HL-60 (cell line): ENCODE measurements around the gene PSME3.

Experiments
- DNase-seq, 2 experiments: peaks; one replicate each; pipeline ENCODE4 v3.0.0-alpha.2; 2010 to 2020; ENCODE audit warnings: low read depth in 1 of 2, low spot score in 1 of 2
- H3K27ac ChIP-seq: fragments of 250-450 bp; sonication (Bioruptor Pico); replicated peaks from 2 replicates; pipeline ENCODE4 v1.5.1; 2020; ENCODE audit warnings: mild to moderate bottlenecking, moderate library complexity
- H3K27me3 ChIP-seq: fragments of 250-450 bp; sonication (Bioruptor Pico); 2 replicates; pipeline ENCODE4 v1.5.1; 2021; ENCODE audit warnings: mild to moderate bottlenecking, moderate library complexity; ENCODE audit not compliant: insufficient read depth, poor library complexity, severe bottlenecking
- H3K4me3 ChIP-seq: replicated peaks from 2 replicates; pipeline ENCODE4 v1.5.1; 2011; ENCODE audit warnings: mild to moderate bottlenecking, control low read depth, low read length; ENCODE audit not compliant: insufficient read depth
- CTCF ChIP-seq: IDR thresholded peaks from one replicate; pipeline ENCODE4 v1.5.1; 2011; ENCODE audit warnings: low read length, control low read depth, inconsistent platforms; ENCODE audit not compliant: insufficient read depth
- GABPA ChIP-seq: IDR thresholded peaks from 2 replicates; pipeline ENCODE4 v1.6.1; 2012; ENCODE audit warnings: low read depth
- POLR2AphosphoS5 ChIP-seq: IDR thresholded peaks from 2 replicates; pipeline ENCODE4 v1.6.1; 2012; ENCODE audit warnings: low read depth
- REST ChIP-seq: IDR thresholded peaks from 2 replicates; pipeline ENCODE4 v1.6.1; 2012; ENCODE audit warnings: low read depth; ENCODE audit not compliant: insufficient replicate concordance
- SPI1 ChIP-seq: IDR thresholded peaks from 2 replicates; pipeline ENCODE4 v1.6.1; 2012; ENCODE audit warnings: low read depth, mild to moderate bottlenecking, borderline replicate concordance

Gene PSME3

DNA sequence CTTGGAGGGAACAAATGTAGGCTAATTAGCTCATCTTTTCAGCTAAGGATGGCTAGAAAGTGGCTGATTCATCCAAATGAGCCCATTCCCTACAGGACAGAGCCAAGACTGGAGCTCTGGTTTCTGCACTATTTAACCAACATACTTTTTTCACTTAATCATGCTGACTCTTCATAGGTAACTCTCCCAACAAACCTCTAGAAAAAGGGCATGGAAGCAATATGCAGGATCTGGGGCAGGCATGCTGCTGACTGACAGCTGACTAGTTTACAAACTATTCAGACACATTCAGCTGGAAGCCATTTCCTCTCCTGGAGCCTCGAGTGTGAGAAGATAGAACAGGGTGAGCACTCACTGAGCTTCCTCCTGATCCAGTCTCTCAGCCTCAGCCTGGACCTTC lies 15.3 kb upstream of the PSME3 start:
- H3K27me3 ChIP-seq, result no peaks in the 10 kb centered on the region
- H3K4me3 ChIP-seq, result no peak overlapping the region
- no peak overlapping the region for H3K27ac ChIP-seq
- no peak for TF ChIP-seq POLR2AphosphoS5
- TF ChIP-seq REST, result no peak
- no peak for TF ChIP-seq GABPA
- TF ChIP-seq CTCF, result no peak
- TF ChIP-seq SPI1, result no peak
- no peak for DNase-seq

DNA sequence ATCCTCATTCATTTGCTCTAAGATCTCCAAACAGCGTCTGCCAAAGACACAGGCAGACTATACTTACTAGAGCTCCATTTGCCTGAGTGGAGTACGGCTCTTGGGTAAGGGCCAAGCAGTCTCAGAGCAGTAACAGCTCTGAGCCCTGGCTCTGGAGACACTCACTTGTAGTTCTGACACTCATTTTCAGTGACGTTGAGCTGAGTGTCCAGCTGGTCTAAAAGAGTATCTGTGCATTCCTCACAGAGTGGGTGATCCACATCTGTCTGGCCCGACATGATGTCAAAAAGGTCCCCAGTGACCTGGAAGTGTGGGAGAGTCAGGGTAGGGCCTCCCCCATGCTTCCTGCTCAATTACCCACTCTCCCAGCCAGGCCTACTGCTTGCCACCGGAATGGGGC lies 14.8 kb upstream of the PSME3 start:
- no peak for TF ChIP-seq GABPA
- Histone ChIP-seq H3K4me3 (no peak overlapping the region), H3K27me3 (no peaks in the 10 kb centered on the region), H3K27ac (no peak overlapping the region)
- no peak for DNase-seq

GRCh38 chr17:42819939-42820535 lies 13.2 kb upstream of the PSME3 start:
- Histone ChIP-seq H3K27me3 (no peaks in the 10 kb centered on the region), H3K27ac (no peak overlapping the region), H3K4me3 (no peak overlapping the region)
- peak in 1 of 2 experiments; percentile 74 for DNase-seq
- peak; percentile 80 for TF ChIP-seq CTCF
- TF ChIP-seq SPI1, result no peak

DNA sequence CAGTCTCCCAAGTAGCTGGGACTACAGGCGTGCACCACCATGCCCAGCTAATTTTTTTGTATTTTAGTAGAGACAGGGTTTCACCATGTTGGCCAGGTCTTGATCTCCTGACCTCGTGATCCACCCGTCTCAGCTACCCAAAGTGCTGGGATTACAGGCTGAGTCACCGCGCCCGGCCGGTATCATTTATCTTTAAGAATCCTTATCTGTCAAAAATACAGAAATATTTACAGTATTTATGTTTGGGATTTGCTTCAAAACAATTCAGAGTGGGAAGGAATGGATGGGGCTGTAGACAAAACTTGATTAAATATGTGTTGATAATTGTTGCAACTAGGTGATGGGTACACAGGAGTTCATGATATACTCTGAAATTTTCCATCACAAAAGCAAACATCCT lies 12.0 kb upstream of the PSME3 start:
- TF ChIP-seq GABPA (no peak), CTCF (no peak), REST (no peak), POLR2AphosphoS5 (no peak), SPI1 (no peak)
- H3K27me3 ChIP-seq, result no peaks in the 10 kb centered on the region
- H3K27ac ChIP-seq, result no peak overlapping the region
- no peak for DNase-seq
- H3K4me3 ChIP-seq, result no peak overlapping the region
